RWPE2 (cell line): ENCODE data around the gene MFAP5.
"Not testable (repeated sequence)": the region's sequence is repeated elsewhere in the genome, so short reads cannot be mapped to it uniquely, and the experiment has no call there.

Experiments used
- ATAC-seq: fragments of 200-7000 bp; cut with Tn5 transposase; 3 replicates; pipeline ENCODE4 v1.9.1; 2021; ENCODE audit warnings: low read depth
- DNase-seq: peaks from one replicate; pipeline ENCODE4 v3.0.0-alpha.2; 2020; ENCODE audit warnings: low spot score
- H3K27ac ChIP-seq: fragments of 450-650 bp; 2 replicates; pipeline ENCODE4 v1.5.1; 2017; ENCODE audit warnings: mild to moderate bottlenecking; ENCODE audit not compliant: poor library complexity, severe bottlenecking
- H3K27me3 ChIP-seq: fragments of 250-450 bp; sonication (Bioruptor Pico); 2 replicates; pipeline ENCODE4 v1.5.1; 2021; ENCODE audit warnings: mild to moderate bottlenecking, moderate library complexity; ENCODE audit not compliant: insufficient read depth, poor library complexity, severe bottlenecking
- H3K36me3 ChIP-seq: fragments of 250-450 bp; sonication (Bioruptor Pico); 2 replicates; pipeline ENCODE4 v1.5.1; 2020; ENCODE audit warnings: low read depth, mild to moderate bottlenecking, moderate library complexity
- H3K4me1 ChIP-seq: fragments of 250-450 bp; sonication (Bioruptor Pico); 2 replicates; pipeline ENCODE4 v1.5.1; 2021; ENCODE audit warnings: mild to moderate bottlenecking, moderate library complexity; ENCODE audit not compliant: insufficient read depth, poor library complexity, severe bottlenecking
- H3K4me3 ChIP-seq: fragments of 250-450 bp; sonication (Bioruptor Pico); 2 replicates; pipeline ENCODE4 v1.5.1; 2021; ENCODE audit warnings: mild to moderate bottlenecking, moderate library complexity; ENCODE audit not compliant: severe bottlenecking
- H3K9me3 ChIP-seq: fragments of 250-450 bp; sonication (Bioruptor Pico); 2 replicates; pipeline ENCODE4 v1.5.1; 2021; ENCODE audit warnings: mild to moderate bottlenecking, moderate library complexity; ENCODE audit not compliant: severe bottlenecking
- TF ChIP-seq, protein P1 (sequence below): fragments of 450-650 bp; IDR thresholded peaks from one replicate; pipeline ENCODE4 v1.5.1; 2017; ENCODE audit warnings: mild to moderate bottlenecking, moderate library complexity; ENCODE audit not compliant: poor library complexity, severe bottlenecking

The MFAP5 gene

DNA sequence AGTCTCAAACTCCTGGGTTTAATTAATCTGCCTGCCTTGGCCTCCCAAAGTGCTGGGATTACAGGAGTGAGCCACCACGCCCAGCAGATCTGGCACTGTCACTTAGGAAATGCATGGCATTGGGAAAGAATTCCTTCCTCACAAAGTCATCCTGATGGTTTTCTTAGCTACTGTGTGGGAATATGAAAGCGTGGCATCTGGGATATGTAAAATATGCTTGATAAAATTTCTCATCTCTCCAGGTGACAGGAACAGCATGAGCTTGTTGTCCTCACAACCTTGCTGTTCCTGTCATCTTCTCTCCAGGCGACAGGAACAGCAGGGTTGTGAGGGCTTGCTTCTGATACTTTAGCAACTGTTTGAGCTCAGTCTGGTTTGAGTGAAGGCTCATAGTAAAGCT is 33.9 kb downstream of the MFAP5 start:
- DNase-seq = no peak
- Histone ChIP-seq H3K36me3 (no peaks in the 10 kb centered on the region), H3K4me1 (no peaks in the 10 kb centered on the region), H3K9me3 (no peaks in the 10 kb centered on the region), H3K27me3 (no peaks in the 10 kb centered on the region), H3K4me3 (no peak overlapping the region), H3K27ac (no peak overlapping the region)
- TF ChIP-seq, protein P1, sequence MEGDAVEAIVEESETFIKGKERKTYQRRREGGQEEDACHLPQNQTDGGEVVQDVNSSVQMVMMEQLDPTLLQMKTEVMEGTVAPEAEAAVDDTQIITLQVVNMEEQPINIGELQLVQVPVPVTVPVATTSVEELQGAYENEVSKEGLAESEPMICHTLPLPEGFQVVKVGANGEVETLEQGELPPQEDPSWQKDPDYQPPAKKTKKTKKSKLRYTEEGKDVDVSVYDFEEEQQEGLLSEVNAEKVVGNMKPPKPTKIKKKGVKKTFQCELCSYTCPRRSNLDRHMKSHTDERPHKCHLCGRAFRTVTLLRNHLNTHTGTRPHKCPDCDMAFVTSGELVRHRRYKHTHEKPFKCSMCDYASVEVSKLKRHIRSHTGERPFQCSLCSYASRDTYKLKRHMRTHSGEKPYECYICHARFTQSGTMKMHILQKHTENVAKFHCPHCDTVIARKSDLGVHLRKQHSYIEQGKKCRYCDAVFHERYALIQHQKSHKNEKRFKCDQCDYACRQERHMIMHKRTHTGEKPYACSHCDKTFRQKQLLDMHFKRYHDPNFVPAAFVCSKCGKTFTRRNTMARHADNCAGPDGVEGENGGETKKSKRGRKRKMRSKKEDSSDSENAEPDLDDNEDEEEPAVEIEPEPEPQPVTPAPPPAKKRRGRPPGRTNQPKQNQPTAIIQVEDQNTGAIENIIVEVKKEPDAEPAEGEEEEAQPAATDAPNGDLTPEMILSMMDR = no peak
- ATAC-seq = no peak

DNA sequence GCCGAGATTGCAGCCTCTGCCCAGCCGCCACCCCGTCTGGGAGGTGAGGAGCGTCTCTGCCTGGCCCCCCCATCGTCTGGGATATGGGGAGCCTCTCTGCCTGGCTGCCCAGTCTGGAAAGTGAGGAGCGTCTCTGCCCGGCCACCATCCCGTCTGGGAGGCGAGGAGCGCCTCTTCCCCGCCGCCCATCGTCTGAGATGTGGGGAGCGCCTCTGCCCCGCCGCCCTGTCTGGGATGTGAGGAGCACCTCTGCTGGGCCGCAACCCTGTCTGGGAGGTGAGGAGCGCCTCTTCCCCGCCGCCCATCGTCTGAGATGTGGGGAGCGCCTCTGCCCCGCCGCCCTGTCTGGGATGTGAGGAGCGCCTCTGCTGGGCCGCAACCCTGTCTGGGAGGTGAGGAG is 37.9 kb downstream of the MFAP5 start:
- not testable (repeated sequence) for H3K27me3 ChIP-seq, H3K27ac ChIP-seq, ATAC-seq, DNase-seq, H3K36me3 ChIP-seq, H3K9me3 ChIP-seq, H3K4me1 ChIP-seq, H3K4me3 ChIP-seq

DNA sequence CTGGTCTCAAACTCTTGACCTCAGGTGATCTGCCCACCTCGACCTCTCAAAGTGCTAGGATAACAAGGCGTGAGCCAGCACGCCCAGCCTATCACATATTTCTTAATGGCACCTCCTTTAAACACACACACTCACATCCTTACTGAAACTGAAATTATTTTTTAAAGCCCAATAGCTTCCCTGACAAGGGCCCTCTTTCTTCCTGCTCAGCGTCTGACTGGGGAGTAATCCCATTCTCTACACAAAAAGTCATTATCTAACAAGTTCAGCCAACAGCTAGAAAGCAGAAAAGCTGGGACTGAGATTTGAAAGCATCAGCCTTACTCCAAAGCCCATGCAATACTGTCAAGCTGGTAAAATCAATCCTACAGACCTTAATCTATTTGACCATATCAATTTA is 40.0 kb downstream of the MFAP5 start:
- Histone ChIP-seq H3K27me3 (no peaks in the 10 kb centered on the region), H3K36me3 (no peaks in the 10 kb centered on the region), H3K4me1 (peaks cover 5% of the 10 kb centered on the region), H3K4me3 (no peak overlapping the region), H3K9me3 (no peaks in the 10 kb centered on the region), H3K27ac (no peak overlapping the region)
- ATAC-seq (no peak), DNase-seq (no peak)
- TF ChIP-seq, protein P1 = no peak

DNA sequence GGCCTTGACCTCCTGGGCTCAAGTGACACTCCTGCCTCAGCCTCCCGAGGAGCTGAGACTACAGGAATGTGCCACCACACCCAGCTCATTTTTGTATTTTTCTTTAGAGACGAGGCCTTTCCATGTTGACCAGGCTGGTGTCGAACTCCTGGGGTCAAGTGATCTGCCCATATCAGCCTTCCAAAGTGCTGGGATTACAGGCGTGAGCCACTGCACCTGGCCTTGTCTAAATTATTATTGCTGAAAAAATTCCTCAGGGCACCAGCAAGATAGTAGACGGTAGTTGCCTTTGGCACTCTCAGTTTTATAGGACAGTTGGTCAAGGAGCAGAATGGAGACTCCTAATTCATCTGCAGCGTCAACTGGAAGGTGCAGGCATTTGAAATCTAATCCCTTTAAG is 47.4 kb downstream of the MFAP5 start:
- ATAC-seq = no peak
- no peak for DNase-seq
- Histone ChIP-seq H3K27me3 (no peaks in the 10 kb centered on the region), H3K27ac (no peak overlapping the region), H3K9me3 (no peaks in the 10 kb centered on the region), H3K4me1 (peaks cover 5% of the 10 kb centered on the region), H3K36me3 (no peaks in the 10 kb centered on the region), H3K4me3 (no peak overlapping the region)
- TF ChIP-seq, protein P1 = no peak

DNA sequence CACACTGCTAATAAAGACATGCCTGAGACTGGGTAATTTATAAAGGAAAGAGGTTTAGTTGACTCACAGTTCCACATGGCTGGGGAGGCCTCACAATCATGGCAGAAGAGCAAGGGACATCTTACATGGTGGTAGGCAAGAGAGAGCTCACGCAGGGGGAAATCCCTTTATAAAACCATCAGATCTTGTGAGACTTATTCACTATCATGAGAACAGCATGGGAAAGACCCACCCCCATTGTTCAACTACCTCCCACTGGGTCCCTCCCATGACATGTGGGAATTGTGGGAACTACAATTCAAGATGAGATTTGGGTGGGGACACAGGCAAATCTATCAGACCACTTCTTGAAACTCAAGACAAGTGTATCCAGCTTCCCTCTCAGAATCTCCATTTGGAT is 48.7 kb downstream of the MFAP5 start:
- not testable (repeated sequence) for H3K4me1 ChIP-seq, H3K4me3 ChIP-seq, ATAC-seq, H3K27me3 ChIP-seq, DNase-seq, H3K27ac ChIP-seq, H3K36me3 ChIP-seq, H3K9me3 ChIP-seq

DNA sequence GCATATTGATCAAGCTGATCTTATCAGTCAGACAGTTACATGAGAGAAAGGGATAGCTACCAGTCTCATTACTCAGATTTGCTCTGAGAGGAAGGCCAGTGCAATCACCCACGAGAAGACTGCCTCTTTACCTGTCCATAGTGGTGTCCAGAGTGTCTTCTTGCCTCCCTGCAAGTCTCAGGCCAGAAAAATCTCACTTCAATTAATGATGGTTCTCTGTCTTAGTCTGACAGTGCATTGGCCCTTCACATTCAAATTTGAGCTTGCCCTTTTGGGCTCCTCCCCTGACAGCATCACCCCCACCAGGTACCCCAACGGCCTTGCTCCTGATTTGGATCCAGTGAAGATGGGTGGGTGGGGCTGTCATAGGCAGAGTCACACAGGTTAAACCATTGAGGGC is 50.0 kb downstream of the MFAP5 start, which contains the start of gene AICDA:
Gene AICDA (minus strand): TSS at position 231 of the 400 bp plus-strand sequence. CDS start 92 bp downstream, at position 139.
- ATAC-seq (no peak), DNase-seq (no peak)
- no peak within 1 kb of the TSS for H3K27ac ChIP-seq
- no peaks in the 10 kb centered on the region for H3K36me3 ChIP-seq
- no peaks in the 10 kb centered on the region for H3K4me1 ChIP-seq
- no peaks in the 10 kb centered on the region for H3K27me3 ChIP-seq
- no peaks in the 10 kb centered on the region for H3K9me3 ChIP-seq
- TF ChIP-seq, protein P1 = no peak
- H3K4me3 ChIP-seq = no peak within 1 kb of the TSS
